Left ventricle myocardium inferior (tissue), 1 donor: ENCODE results near the gene IRF8. TPM values are rescaled to one million over a fixed set of nuclear protein-coding genes. Genes with fewer than 3 reads are reported as not detected.
A peak's percentile ranks its signal among the peaks of the same experiment; 100 is the strongest.

Experiments
- DNase-seq: peaks from one replicate; pipeline ENCODE4 v3.0.0-alpha.2; 2020
- H3K27ac ChIP-seq: fragments of 200-600 bp; replicated peaks from 2 replicates; pipeline ENCODE4 v1.8.0; 2021
- H3K27me3 ChIP-seq: fragments of 200-600 bp; 2 replicates; pipeline ENCODE4 v1.8.0; 2021; ENCODE audit warnings: low read depth
- H3K36me3 ChIP-seq: fragments of 200-600 bp; 2 replicates; pipeline ENCODE4 v1.8.0; 2021
- H3K4me1 ChIP-seq: fragments of 200-600 bp; 2 replicates; pipeline ENCODE4 v1.8.0; 2021
- H3K4me3 ChIP-seq: fragments of 200-600 bp; 2 replicates; pipeline ENCODE4 v1.8.0; 2021; ENCODE audit warnings: mild to moderate bottlenecking, moderate library complexity
- H3K9me3 ChIP-seq: fragments of 200-600 bp; replicated peaks from 2 replicates; pipeline ENCODE4 v1.8.0; 2021
- intact Hi-C: fragments of 100-400 bp; cut with micrococcal nuclease; formaldehyde crosslinking; loops from one replicate; pipeline ENCODE4 v1.11.0; 2022
- total RNA-seq: library from RNA; stranded (reverse); fragmentation: NEBNext Ultra II Directional; extraction: Animal tissue kit (Norgen Biotek cat#: 25700); gene quantifications from one replicate; pipeline ENCODE4 v1.2.1, GENCODE V29; 2021
- TF ChIP-seq, protein P1 (sequence below): fragments of 200-600 bp; IDR thresholded peaks from 2 replicates; pipeline ENCODE4 v1.8.0; 2021; ENCODE audit warnings: antibody characterized with exemption, mild to moderate bottlenecking, borderline replicate concordance
- donor health status: DM: no; HTN: yes; CAD: no; lungs with severe emphysema.

IRF8 gene
- total RNA-seq, 1 donor from 2014 or later: 2.7 TPM

DNA sequence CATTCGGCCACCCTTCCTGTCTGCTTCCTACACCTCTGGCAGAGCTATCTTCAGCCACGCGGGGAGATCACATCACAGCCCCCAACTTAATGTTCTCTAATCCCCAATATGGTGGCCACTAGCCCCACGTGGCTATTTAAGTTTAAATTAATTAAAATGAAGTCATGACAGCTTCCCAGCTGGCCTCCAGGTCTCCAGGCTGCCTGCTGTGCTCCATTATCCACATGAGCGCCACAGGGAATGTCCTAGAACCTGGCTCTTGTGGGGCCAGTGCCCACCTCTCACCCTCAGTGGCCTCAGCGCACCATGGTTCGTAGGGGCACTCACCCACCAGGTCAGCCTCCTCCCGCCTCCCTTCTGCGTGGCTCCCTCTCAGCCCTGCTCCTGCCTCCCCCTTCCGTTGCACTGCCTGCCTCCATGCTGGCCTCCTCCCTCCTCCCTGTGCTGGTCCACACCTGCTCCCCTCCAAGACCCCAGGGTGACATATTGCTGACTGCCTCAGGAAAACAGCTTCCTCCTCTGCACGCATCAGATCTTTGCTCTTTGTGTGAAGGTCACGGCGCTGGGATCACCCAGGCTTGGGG, 47.7 kb downstream of the IRF8 start:
- TF ChIP-seq, protein P1, sequence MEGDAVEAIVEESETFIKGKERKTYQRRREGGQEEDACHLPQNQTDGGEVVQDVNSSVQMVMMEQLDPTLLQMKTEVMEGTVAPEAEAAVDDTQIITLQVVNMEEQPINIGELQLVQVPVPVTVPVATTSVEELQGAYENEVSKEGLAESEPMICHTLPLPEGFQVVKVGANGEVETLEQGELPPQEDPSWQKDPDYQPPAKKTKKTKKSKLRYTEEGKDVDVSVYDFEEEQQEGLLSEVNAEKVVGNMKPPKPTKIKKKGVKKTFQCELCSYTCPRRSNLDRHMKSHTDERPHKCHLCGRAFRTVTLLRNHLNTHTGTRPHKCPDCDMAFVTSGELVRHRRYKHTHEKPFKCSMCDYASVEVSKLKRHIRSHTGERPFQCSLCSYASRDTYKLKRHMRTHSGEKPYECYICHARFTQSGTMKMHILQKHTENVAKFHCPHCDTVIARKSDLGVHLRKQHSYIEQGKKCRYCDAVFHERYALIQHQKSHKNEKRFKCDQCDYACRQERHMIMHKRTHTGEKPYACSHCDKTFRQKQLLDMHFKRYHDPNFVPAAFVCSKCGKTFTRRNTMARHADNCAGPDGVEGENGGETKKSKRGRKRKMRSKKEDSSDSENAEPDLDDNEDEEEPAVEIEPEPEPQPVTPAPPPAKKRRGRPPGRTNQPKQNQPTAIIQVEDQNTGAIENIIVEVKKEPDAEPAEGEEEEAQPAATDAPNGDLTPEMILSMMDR: no peak
- no peaks in the 10 kb centered on the region for H3K9me3 ChIP-seq
- intact Hi-C loops: no loop called here
- H3K27ac ChIP-seq: no peak overlapping the region
- DNase-seq: no peak
- H3K4me3 ChIP-seq: no peak overlapping the region
- H3K36me3 ChIP-seq: no peaks in the 10 kb centered on the region
- H3K4me1 ChIP-seq: no peaks in the 10 kb centered on the region
- peaks cover 80% of the 10 kb centered on the region for H3K27me3 ChIP-seq

DNA sequence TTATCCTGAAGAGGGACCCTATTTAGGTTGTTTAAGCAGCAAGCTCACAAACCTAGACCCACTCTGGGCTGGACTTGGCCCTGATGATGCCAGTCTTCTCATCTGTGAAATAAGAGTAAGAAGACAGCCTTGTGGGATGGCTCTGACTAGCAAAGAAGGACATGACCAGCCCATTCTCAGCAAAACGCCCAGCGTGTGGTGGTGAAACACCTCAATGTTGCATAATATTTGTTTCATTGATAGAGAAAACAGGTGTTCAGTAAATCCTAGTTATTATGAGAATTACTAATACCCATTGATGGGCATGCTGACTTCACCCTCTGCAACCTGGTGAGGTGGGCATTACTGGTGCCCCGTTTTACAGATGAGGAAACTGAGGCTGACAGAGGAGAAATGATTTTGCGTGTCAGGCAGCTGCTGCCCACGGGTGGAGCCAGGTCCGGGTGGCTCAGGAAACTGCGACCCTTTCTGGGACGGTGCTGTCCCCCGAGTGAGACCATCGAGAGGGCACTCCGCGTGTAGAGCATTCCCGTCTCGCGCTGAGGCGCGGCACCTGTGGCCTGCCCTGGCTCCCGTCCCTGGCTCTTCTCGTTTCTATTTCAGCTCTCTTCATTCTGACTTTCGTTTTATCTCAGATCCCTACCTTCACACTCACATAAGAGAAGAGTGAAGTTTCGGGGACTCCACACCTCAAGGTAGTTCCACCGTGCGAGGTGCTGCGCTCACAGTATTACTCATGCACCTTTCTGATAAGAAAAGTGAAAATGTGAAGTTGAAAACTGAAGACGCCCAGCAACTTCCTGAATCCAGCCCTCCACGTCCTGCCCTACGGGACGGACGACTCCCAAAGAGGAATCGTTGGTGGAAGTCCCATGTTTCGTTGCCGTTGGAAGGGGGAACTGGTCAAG, 48.5 kb downstream of the IRF8 start:
- Histone ChIP-seq H3K36me3 (no peaks in the 10 kb centered on the region), H3K27ac (no peak overlapping the region), H3K4me3 (peak overlapping the region; percentile 14), H3K4me1 (no peaks in the 10 kb centered on the region), H3K9me3 (no peaks in the 10 kb centered on the region), H3K27me3 (peaks cover 88% of the 10 kb centered on the region)
- TF ChIP-seq, protein P1: no peak
- no peak for DNase-seq
- intact Hi-C loops: no loop called here

DNA sequence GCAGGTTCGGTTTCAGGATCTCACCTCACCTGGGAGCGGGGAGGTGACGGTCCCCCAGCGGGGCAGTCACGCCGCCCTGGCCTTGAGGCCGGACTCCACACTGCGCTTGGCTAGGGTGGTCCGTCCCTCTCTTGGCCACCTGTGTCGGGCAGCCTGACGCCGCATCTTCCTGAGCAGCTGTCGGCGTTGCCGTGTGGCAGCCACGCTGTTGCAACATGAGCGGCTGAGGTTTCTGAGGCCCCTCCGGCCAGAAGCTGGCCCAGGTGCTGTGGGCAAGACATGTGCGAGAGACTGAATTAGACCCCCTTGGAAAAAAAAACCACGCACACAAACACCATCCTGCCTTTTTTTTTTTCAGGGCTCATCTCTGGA, 49.2 kb downstream of the IRF8 start:
- H3K36me3 ChIP-seq: no peaks in the 10 kb centered on the region
- no peak for DNase-seq
- H3K27me3 ChIP-seq: peaks cover 88% of the 10 kb centered on the region
- no peak overlapping the region for H3K27ac ChIP-seq
- peak overlapping the region; percentile 14 for H3K4me3 ChIP-seq
- TF ChIP-seq, protein P1: no peak
- intact Hi-C loops: no loop called here
- H3K9me3 ChIP-seq: no peaks in the 10 kb centered on the region
- H3K4me1 ChIP-seq: no peaks in the 10 kb centered on the region

DNA sequence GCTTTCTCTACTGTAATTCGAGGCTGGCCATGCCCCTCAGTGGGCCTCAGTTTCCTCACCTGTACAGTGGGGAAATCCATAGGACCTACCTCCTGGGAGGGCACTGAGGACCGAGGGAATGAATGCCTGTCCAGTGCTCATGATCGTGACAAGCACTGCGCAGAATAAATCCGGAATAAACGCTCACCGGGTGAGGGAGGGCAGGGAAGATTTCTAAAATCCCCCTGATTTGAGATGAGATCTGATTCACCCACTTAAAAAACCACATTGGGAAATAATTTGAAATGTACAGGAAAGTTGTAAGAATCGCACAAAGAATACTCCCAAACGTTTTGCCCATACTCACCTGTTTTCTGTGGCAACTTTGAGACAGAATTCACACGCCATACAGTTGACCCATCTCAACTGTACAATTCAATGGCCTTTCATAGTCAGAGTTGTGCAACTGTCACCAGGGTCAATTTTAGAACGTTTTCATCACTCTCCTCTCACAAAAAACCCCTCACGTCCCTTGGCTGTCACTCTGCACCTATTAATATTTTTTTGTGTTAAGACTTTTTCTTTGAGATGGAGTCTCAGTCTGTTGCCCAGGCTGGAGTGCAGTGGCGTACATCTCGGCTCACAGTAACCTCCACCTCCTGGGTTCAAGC, 49.8 kb downstream of the IRF8 start:
- Histone ChIP-seq H3K36me3 (no peaks in the 10 kb centered on the region), H3K9me3 (no peaks in the 10 kb centered on the region), H3K4me1 (no peaks in the 10 kb centered on the region), H3K4me3 (no peak overlapping the region), H3K27ac (no peak overlapping the region), H3K27me3 (peaks cover 88% of the 10 kb centered on the region)
- intact Hi-C loops: no loop called here
- TF ChIP-seq, protein P1: no peak
- no peak for DNase-seq

DNA sequence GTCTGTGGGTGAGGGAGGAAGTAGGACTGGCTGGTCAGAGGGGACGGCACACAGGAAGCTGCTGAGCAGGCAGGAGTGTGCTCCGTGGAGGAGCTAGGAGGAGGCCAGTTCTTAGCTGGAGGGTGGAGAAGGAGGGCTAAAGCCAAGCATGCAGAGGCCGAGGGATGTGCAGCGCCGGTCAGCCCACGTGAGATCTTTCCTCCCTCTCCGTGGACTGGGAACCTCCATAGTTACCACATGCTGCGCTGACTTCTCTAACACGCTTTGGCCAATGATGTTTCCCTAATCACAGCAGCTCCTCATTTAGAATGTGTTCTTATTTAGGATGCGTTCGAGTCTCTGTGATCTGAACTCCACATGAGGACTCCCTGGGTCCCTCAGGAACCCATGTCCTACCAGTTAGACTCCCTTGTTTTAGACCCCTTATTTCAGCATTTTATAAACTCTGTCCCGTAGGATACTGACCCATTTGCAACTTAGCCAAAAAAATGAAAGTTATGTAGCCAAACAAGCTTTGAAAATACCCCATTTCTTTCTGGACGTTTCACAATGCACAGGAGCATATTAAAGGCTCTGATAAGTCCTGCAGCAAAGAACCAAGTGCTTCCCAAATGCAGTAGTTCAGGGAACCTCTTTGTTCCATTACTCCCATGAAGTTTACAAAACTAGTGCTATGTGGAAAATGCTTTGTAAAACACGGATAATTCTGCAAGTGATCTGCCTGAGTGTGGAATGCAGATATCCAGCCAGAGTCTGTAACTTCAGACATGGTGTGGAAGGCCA, 51.4 kb downstream of the IRF8 start:
- TF ChIP-seq, protein P1: no peak
- Histone ChIP-seq H3K36me3 (no peaks in the 10 kb centered on the region), H3K9me3 (no peaks in the 10 kb centered on the region), H3K4me3 (no peak overlapping the region), H3K27me3 (peaks cover 97% of the 10 kb centered on the region), H3K4me1 (no peaks in the 10 kb centered on the region), H3K27ac (no peak overlapping the region)
- intact Hi-C loops: no loop called here
- DNase-seq: no peak
